Stimulated activated CD4-positive, alpha-beta T cell treated with anti-CD3 and anti-CD28 coated beads, Interleukin-12 subunit alpha, Interleukin-12 subunit beta, amount 100 ng/mL, for 48 hours (primary cell): ENCODE measurements around the gene MSH3.
A peak's percentile ranks its signal among the peaks of the same experiment; 100 is the strongest.

Source experiments
- DNase-seq, 3 donors: peaks; one replicate each; pipeline ENCODE4 v3.0.0-alpha.2; 2020; ENCODE audit warnings: low read depth in 2 of 3, low spot score in 1 of 3

Gene MSH3

DNA sequence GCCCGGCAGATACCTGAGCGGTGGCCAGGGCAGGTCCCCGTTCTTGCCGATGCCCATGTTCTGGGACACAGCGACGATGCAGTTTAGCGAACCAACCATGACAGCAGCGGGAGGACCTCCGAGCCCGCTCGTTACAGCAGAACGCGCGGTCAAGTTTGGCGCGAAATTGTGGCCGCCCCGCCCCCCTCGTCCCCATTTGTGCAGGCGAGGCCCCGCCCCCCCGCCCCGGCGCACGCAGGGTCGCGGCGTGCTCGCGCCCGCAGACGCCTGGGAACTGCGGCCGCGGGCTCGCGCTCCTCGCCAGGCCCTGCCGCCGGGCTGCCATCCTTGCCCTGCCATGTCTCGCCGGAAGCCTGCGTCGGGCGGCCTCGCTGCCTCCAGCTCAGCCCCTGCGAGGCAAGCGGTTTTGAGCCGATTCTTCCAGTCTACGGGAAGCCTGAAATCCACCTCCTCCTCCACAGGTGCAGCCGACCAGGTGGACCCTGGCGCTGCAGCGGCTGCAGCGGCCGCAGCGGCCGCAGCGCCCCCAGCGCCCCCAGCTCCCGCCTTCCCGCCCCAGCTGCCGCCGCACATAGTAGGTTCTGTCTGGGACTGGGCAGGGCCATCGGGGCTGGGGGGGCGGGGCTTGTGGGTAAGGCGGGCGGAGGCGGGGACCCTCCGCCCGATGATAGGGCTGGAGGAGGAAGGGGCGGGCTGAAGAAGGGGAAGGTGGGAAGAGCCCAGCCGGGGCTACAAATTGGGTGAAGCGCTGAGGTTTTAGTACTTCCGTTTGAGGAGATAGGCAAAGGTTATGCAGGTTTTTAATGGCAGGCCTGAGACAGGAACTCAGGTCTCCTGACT is at the start of gene MSH3, which contains the start of gene DHFR:
Gene MSH3, plus strand, starts transcription at position 262 of the 840 bp plus-strand sequence. Its CDS starts 76 bp downstream, at position 338.
Gene DHFR, minus strand, starts transcription at position 593 of the 840 bp plus-strand sequence. Its CDS starts 494 bp downstream, at position 99.
- peak; percentile 81 to 90 (median 82) for DNase-seq

DNA sequence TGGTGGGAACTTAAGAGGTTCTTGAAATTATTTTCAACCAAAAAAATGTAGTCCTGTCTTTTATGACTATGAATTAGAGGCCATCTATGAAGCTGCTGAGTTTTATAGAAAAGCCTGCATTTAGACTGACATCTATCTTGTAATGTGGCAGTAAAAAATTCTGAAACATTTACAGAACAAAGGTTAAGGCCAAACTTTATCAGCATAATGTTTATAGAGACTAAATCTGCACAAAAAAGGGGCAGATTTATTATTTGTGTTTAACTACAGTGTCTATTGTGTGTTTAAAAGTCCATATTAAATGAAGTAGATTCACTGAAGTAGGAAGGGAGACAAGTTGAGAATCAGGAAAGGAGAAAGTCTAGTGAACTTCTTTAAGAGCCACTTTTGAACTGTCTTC is 47.1 kb upstream of the MSH3 start:
- DNase-seq = no peak

DNA sequence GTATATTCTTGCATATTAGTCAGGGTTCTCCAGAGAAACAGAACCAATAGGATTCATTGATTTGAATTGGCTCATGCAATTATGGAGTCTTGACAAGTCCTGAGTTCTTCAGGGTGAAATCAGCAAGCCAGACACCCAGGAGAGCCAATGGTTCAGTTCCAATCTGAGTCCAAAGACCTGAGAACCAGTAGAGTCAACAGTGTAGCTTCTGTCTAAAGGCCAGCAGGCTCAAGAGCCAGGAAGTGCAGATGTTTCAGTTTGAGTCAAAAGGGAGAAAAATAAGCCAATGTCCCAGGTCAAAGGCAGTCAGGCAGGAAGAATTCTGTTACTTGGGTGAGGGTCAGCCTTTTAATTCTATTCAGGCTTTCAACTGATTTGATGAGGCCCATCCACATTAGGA is 46.6 kb upstream of the MSH3 start:
- no peak for DNase-seq

DNA sequence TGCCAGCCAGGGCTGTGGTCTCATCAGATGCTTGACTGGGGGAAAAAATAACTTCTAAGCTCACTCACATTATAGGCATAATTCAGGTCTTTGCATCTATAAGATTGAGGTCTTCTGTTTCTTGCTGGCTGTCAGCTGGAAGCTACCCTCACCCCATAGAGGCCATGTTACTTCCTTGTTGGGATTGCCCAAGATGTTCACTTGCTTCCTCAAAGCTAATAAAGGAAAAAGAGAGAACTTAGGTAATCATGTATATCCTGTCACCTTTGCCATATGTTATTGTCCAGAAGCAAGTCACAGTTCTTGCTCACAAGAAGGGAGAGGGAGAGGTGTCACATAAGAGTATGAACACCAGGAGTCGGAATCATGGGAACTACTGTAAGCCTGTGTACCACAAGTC is 45.7 kb upstream of the MSH3 start:
- DNase-seq = no peak

DNA sequence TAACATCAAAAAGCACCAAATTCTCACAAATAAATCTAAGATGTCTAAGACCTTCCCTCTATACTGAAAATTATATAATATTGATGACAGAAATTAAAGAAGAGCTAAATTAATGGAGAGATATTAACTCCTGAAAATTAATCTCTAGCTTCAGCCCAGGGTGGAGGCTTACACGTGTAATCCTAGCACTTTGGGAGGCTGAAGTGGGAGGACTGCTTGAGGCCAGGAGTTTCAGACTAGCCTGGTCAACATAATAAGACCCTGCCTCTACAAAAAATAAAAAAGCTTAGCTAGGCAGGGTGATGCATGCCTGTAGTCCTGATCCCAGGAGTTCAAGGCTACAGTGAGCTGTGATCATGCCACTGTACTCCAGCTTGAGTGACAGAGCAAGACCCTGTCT is 44.8 kb upstream of the MSH3 start:
- DNase-seq = no peak

DNA sequence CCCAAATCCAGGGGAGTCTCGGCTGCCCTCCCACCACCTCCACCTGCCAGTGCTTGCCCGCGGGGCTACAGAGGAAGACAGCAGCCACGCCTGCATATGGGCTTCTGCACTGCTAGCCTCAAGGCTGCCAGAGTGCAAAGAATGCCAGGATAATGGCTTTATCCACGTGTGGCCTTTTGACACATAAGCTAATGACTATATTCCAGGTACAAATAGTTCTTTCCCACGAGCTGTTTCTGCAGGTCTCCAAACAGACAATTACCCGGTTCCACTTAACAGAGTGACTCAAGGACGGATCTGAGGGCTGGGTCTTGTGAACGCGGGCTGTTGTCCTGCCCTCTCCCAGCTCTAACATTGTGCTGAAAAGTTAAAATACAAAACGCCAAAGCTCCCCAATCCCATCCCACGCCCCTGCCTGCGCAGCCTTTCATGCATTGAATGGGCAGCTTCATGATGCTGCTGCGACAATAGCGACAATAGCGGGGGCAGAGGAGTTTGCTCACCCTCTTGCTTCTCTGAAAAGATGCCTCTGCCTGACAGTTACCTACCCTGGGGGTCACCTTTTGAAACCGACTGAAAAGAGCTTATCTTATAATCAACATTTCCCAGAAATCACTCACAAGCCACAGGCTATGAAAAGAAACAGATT is 39.1 kb upstream of the MSH3 start:
- DNase-seq = no peak

DNA sequence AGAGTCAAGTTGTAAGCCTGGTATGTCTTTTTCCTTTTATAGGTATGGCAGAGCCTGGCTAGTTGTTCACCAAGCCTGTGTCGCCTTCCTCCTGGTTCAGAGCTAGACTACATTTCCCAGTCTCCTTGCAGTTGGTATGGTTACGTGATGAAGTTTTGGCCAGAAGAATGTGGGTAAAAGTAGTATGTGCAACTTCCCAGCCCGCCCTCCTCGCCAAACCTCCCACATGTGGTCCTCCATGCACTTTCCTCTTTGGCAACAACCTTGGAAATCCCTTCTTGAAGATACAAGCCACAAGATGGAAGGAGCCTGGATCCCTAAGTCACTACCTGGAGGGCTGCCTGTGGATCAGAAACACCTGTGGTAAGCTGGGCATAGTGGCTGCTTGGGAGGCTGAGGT is 36.0 kb upstream of the MSH3 start:
- no peak for DNase-seq

DNA sequence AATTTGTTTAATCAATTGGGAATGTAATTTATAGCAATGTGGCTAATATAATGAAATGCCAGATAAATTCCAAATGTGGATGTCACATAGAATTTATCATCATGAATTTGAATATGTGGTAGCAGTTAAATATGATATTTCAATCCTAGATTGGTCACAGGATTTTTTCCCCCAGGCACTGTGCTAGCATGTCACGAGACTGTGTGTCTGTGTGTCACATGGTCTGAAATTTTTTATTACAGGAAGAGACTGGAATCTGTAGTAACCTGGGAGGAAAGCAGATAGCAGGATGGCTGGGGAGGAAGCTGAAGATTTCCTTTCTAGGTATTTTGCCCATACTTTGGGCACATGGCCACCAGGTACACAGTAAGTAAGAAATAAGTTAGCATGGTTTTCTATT is 35.4 kb upstream of the MSH3 start:
- no peak for DNase-seq

DNA sequence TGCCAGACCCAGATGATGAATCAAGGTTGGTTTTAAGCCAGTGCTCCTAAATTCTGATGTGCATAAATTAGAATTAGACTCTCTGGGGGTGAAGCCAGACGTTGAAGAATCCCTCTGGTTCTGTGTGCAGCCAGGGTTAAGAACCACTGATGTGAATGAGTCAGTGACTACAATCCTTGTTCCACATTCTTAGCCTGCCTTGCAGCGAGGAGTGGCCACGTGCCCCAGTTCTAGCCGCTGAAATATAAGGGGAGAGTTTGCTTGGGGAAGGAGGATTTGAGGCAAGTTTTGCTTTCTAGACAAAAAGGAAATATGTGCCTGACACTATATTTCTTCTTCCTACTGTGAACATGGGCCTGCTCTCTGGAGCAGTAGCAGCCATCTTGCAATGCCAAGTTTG is 34.2 kb upstream of the MSH3 start:
- DNase-seq = no peak

DNA sequence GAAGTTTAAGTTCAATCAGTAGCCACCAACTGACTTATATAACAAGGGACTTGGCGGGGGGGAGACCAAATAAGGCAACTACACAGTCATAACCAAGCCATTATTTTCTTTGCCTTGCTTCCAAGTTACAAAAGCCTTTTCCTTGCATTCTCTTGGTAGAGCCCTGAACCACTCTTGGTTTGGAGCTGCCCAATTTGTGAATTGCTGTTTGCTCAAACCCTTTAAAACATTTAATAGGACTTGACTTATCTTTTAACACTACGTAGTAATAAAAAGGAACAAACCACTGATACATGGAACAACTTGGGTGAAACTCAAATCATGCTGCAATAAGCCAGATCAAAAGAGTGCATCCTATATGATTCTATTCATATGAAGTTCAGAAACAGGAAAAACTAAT is 31.7 kb upstream of the MSH3 start:
- DNase-seq = no peak

DNA sequence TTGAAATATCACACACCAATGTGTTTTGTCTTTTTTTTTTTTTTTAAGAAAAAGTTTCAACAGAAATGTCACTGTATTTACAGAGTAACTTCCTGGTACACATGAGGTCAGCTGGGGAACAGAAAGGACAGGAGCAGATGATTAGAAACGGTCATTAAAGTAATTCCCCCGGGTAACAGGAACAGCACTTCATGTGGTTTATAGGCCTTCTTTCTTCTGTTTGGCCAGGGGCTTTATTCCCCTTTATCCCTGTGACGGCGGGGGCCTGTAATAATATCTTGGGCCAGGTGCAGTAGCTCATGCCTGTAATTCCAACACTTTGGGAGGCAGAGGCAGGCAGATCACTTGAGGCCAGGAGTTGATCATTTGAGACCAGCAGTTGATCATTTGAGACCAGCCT is 30.5 kb upstream of the MSH3 start:
- no peak for DNase-seq

DNA sequence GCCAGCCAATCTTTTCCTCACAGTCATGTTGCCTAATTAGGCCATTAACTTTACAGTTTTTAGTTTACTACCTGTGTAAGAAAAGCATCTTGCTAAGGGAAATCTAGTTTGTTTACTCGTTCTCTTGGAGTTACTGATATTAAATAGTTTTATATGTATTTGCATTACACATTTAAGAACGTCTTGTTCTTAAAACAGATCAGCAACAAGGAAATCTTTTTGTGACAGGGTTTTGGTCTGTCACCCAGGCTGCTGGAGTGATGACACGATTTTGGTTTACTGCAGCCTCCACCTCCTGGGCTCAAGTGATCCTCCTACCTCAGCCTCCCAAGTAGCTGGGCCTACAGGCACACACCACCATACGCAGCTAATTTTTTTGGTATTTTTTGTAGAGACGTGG is 29.2 kb upstream of the MSH3 start:
- DNase-seq = no peak

DNA sequence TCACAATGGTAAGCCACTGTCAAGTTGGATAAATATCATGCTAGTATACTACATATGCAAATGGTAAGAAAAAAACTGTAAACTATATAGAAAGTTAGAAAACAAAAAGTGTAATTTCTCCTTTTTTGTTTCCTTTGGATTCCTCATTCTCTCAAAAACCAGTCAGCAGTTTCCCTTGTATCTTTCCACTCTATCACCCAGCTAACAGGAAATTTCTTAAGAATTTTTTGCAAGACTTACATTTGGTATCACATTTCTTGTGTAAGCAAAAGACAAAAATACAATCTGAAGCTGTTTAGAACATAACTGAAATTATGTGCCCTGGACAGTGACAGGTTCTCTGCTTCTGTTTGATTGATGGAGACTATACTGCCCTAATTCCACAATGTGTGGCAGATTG is 25.2 kb upstream of the MSH3 start:
- DNase-seq = no peak

DNA sequence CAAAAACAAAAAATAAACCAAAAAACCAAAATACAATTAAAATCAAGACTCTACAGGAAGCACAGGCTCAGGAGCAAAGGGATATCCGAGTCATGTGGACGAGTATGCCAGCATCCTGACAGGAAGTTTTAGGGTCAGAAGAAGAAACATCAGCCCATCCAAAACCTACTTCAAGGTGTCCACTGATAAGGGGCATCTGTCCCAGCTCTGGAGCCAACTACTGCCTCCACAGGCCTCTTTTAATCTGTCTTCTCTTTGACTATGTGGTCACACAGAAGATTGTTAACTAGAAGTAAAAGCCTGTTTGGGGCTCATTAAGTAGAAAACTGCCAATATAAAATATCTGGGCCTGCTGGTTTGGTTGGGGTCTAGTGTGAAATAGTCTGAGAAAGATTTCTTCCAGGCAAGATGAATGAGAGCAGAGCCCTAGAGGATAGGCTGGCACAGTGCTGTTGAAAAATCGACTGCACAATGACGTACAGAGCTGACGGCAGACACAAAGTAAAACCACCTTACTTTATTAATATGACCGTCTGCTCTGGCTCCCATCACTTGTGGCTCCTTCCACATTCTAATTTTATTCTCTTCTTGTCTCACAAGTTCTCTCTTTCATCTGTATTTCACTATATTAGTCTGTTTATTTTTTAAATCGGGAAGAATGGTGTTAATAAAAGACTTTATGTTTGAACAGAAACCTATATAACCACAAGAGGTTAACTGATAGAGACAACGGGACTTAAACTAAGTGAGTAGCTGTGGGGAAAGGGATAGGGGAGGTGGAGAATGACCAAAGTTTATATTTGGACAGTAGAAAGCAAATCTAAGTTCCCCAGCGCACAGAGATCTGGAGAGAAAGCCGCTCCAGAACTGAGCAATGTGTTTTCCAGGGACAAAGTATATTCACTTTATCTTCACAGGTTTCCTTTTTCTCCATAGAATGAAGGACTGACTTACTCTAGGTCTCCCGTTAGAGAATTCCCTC is 22.9 kb upstream of the MSH3 start:
- no peak for DNase-seq

DNA sequence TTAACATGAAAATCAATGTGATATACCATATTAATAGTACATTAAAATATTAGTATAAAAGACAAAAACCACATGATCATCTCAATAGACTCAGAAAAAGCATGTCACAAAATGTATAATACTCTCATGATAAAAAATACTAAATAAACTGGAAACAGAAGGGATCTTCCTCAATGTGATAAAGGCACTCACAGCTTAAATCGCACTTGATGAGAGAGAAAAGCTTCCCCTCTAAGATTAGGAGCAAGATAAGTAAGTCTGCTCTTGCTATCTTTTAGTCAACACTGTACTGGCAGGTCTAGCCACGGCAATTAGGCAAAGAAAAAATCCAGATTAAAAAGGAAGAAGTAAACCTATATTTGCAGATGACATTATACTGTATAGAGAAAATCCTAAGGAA is 21.8 kb upstream of the MSH3 start:
- DNase-seq = no peak

DNA sequence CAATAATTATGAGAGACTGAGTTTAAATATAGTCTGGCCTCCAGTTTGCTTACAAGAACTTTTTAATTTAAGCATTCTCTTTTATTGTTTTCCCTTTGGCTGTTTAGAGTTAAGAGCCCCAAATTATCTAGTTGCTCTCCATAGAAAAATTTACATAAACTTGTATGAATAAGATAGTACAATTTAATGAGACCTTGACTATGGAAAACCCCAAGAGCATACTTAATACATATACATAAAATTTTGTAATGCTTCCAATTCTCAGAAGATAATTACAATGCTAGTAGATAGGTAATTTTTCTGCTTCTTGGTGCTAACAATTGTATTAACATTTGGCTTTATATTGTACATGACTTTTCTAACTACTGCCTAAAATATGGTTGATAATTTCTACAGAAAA is 20.3 kb upstream of the MSH3 start:
- no peak for DNase-seq

DNA sequence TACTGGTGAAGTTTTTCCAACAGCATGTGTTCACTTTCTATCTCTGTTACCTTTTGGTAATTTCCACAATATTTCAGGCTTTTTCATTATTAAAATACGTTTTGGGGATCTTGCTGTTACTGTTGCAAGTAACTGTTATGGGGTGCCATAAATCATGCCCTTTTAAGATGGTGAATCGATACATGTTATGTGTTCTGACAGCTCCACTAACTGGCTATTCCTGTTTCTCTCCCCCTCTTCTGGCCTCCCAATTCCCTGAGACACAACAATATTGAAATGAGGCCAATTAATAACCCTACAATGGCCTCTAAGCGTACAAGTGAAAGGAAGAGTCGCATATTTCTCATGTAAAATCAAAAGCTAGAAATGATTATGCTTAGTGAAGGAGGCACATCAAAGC is 13.1 kb upstream of the MSH3 start:
- DNase-seq = no peak

DNA sequence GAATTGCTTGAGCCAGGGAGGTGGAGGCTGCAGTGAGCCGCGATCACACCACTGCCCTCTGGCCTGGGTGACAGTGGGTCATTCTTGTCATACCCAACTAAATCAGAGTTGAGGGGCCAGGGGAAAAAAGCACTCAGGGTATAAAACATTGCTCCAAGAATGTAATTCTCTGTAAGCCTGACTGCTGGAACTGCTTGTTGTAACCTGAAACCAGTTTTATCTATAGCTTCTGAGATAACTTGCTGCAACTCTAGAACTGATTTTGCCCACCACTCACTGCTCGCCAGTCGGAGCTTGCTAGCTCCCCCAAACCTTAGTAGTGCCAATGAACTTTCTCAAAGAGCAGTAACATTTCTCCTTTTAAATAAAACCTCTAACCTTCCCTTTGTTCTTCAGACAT is 9.6 kb upstream of the MSH3 start:
- DNase-seq = no peak

DNA sequence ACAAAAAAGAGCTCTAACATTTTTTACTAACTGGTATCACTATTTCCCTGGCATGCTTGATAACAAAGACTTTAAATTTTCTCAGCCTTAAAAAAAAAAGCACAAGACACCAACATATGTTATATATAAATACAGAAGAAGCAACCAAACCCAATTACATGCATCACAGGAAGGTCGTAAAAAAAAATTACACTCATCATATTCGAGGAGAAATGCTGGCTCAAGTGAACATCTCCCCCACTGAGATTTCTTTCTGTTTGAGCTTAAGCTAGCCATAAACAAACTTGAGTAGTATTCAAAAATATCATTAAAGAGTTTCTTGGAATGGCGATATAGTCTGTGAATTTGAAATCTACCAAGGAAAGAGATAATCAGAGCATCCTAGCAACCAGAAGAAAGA is 7.5 kb upstream of the MSH3 start:
- no peak for DNase-seq

DNA sequence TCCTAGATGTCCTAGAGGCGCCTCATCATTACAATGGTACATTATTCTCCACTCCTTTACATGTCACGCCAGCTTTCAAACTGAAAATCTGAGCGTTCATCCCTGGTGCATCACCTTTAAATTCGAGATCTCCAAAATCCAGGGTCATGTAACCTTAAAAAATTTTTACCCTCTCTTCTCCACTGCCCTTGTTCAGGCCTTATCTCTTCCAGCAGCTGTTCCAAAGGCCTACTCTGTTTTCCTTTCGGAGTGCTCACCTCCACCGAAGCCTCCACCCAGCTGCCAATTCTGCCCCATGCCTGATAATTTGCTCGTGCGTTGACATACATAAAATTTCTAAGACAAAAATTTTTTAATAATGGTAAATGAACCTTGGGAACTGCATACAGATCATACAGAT is 950 bp upstream of the MSH3 start:
- no peak for DNase-seq

DNA sequence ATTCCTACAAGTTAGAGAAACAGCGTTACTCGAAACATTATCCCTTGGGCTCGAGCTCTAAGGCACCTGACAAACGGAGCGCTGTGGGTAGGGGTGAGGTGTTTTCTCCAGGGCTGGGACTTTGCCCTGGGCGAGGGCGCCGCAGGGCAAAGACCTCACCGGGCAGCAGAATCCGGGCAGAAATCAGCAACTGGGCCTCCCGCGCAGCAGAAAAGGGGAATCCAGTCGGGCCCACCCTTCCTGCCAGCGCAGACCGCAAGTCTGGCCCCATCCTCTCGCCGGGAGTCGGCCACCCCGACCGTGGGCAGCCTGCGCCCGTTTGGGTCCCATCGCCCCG is 430 bp upstream of the MSH3 start:
- peak in 2 of 3 donors; percentile 18 to 21 for DNase-seq
